ENCODE measurements around the gene RAN. TPM values are rescaled to one million over a fixed set of nuclear protein-coding genes. Genes with fewer than 3 reads are reported as not detected.
A peak's percentile ranks its signal among the peaks of the same experiment; 100 is the strongest.

RAN gene
- total RNA-seq, 1 experiment from 2014 or later: 894 TPM

GRCh38 chr12:130916241-130916911 is 44.5 kb downstream of the RAN start:
- no TSS peak for BruUV-seq (replicated peaks)
- Histone ChIP-seq H3K4me2 (no peak overlapping the region), H3K4me3 (no peak overlapping the region), H3K27me3 (ENCODE audit: insufficient read depth, low read depth) (peaks cover 73% of the 10 kb centered on the region), H3K9me2 (ENCODE audit: insufficient read depth) (no peaks in the 10 kb centered on the region), H2AFZ (no peak overlapping the region), H4K20me1 (ENCODE audit: insufficient read depth) (0 out of 2 replicates have a peak, but pooled peaks cover 3% of the 10 kb centered on the region), H3K9me3 (ENCODE audit: insufficient read depth, low read depth) (no peaks in the 10 kb centered on the region; the same call in 1 of the 2 replicates), H3K27ac (no peak overlapping the region), H3K36me3 (ENCODE audit: low read depth) (no peaks in the 10 kb centered on the region), H3K4me1 (replicated peaks; ENCODE audit: insufficient read depth) (no peaks in the 10 kb centered on the region), H3F3A (ENCODE audit: insufficient read depth, low read depth) (no peaks in the 10 kb centered on the region), H3K79me2 (ENCODE audit: low read depth) (no peaks in the 10 kb centered on the region)
- intact Hi-C loops (cut with micrococcal nuclease; ENCODE audit: unreplicated experiment): no loop called here
- DNase-seq: peak in 1 of 2 experiments; percentile 11
- TF ChIP-seq EZH2 (IDR thresholded peaks at IDR 0.05; ENCODE audit: low read depth): no peak
- TF ChIP-seq CTCF (conservative IDR thresholded peaks at IDR 0.05): peak; percentile 74
- ChIA-PET CTCF (no interaction called here), POLR2A (ENCODE audit: unreplicated experiment) (no interaction called here)

GRCh38 chr12:130917607-130918006 is 45.7 kb downstream of the RAN start:
- Histone ChIP-seq H3K9me3 (ENCODE audit: insufficient read depth, low read depth) (no peaks in the 10 kb centered on the region; the same call in 1 of the 2 replicates), H3K4me1 (replicated peaks; ENCODE audit: insufficient read depth) (no peaks in the 10 kb centered on the region), H3K36me3 (ENCODE audit: low read depth) (no peaks in the 10 kb centered on the region), H3F3A (ENCODE audit: insufficient read depth, low read depth) (no peaks in the 10 kb centered on the region), H3K4me2 (no peak overlapping the region), H2AFZ (no peak overlapping the region), H3K4me3 (no peak overlapping the region), H3K9me2 (ENCODE audit: insufficient read depth) (no peaks in the 10 kb centered on the region), H3K27me3 (ENCODE audit: insufficient read depth, low read depth) (peaks cover 85% of the 10 kb centered on the region), H3K79me2 (ENCODE audit: low read depth) (no peaks in the 10 kb centered on the region), H4K20me1 (ENCODE audit: insufficient read depth) (0 out of 2 replicates have a peak, but pooled peaks cover 3% of the 10 kb centered on the region), H3K27ac (no peak overlapping the region)
- DNase-seq: no peak
- no peak for TF ChIP-seq CTCF (conservative IDR thresholded peaks at IDR 0.05)
- ChIA-PET CTCF (no interaction called here), POLR2A (ENCODE audit: unreplicated experiment) (no interaction called here)
- intact Hi-C loops (cut with micrococcal nuclease; ENCODE audit: unreplicated experiment): no loop called here
- no TSS peak for BruUV-seq (replicated peaks)

GRCh38 chr12:130919086-130919485 is 47.2 kb downstream of the RAN start:
- Histone ChIP-seq H3K9me2 (ENCODE audit: insufficient read depth) (no peaks in the 10 kb centered on the region), H3K9me3 (ENCODE audit: insufficient read depth, low read depth) (no peaks in the 10 kb centered on the region; the same call in 1 of the 2 replicates), H3K4me3 (no peak overlapping the region), H3K4me1 (replicated peaks; ENCODE audit: insufficient read depth) (no peaks in the 10 kb centered on the region), H3K36me3 (ENCODE audit: low read depth) (no peaks in the 10 kb centered on the region), H4K20me1 (ENCODE audit: insufficient read depth) (0 out of 2 replicates have a peak, but pooled peaks cover 3% of the 10 kb centered on the region), H3K27me3 (ENCODE audit: insufficient read depth, low read depth) (peaks cover 95% of the 10 kb centered on the region), H3K27ac (no peak overlapping the region), H3K79me2 (ENCODE audit: low read depth) (no peaks in the 10 kb centered on the region), H3K4me2 (no peak overlapping the region), H3F3A (ENCODE audit: insufficient read depth, low read depth) (no peaks in the 10 kb centered on the region), H2AFZ (no peak overlapping the region)
- DNase-seq: no peak
- intact Hi-C loops (cut with micrococcal nuclease; ENCODE audit: unreplicated experiment): no loop called here
- ChIA-PET CTCF (no interaction called here), POLR2A (ENCODE audit: unreplicated experiment) (no interaction called here)
- BruUV-seq (replicated peaks): no TSS peak
- TF ChIP-seq EZH2 (IDR thresholded peaks at IDR 0.05; ENCODE audit: low read depth): no peak
- no peak for TF ChIP-seq CTCF (conservative IDR thresholded peaks at IDR 0.05)
